WTC11 (cell line): Measurements from ENCODE around the gene CNST. TPM values are rescaled to one million over a fixed set of nuclear protein-coding genes. Genes with fewer than 3 reads are reported as not detected.

Experiments
- ATAC-seq: fragments of 200-7000 bp; cut with Tn5 transposase; 2 replicates; pipeline ENCODE4 v1.10.0; 2021; ENCODE audit warnings: mild to moderate bottlenecking, moderate library complexity
- CTCF ChIA-PET: fragments of 300-600 bp; sonication (Branson Sonifier 250); formaldehyde crosslinking; loops from one replicate; lab custom pipeline; 2021; ENCODE audit warnings: antibody characterized with exemption; lab: Charles Lee
- POLR2A ChIA-PET: fragments of 350-600 bp; sonication (Branson Sonifier 250); formaldehyde crosslinking; loops from one replicate; lab custom pipeline; 2021; ENCODE audit warnings: antibody characterized with exemption; lab: Charles Lee
- DNase-seq: peaks from one replicate; pipeline ENCODE4 v3.0.0; 2021; ENCODE audit warnings: low spot score
- H3K27ac Mint-ChIP-seq: 2 replicates; pipeline ENCODE4 v1.8.0; 2021; ENCODE audit warnings: mixed read lengths
- H3K27me3 Mint-ChIP-seq: 2 replicates; pipeline ENCODE4 v1.8.0; 2021; ENCODE audit warnings: low read depth, mild to moderate bottlenecking, moderate library complexity, mixed read lengths
- H3K36me3 Mint-ChIP-seq: 2 replicates; pipeline ENCODE4 v1.8.0; 2021; ENCODE audit warnings: mixed read lengths
- H3K4me1 Mint-ChIP-seq: 2 replicates; pipeline ENCODE4 v1.8.0; 2022; ENCODE audit warnings: mixed read lengths
- H3K4me3 Mint-ChIP-seq: 2 replicates; pipeline ENCODE4 v1.8.0; 2021; ENCODE audit warnings: mild to moderate bottlenecking, moderate library complexity, mixed read lengths
- H3K9me3 Mint-ChIP-seq: 2 replicates; pipeline ENCODE4 v1.8.0; 2021; ENCODE audit warnings: mixed read lengths
- CBFB ChIP-seq: sonication (generic); formaldehyde crosslinking; IDR thresholded peaks from 2 replicates; pipeline ENCODE4 v1.8.1; 2022; ENCODE audit warnings: mild to moderate bottlenecking, low read depth, missing genetic modification reagents
- JAZF1 ChIP-seq: fragments of 250-450 bp; sonication (Bioruptor Pico); IDR thresholded peaks from 2 replicates; pipeline ENCODE4 v1.9.0; 2021; ENCODE audit warnings: moderate library complexity, mild to moderate bottlenecking, inconsistent platforms
- NFE2L1 ChIP-seq: sonication (generic); formaldehyde crosslinking; IDR thresholded peaks from 2 replicates; pipeline ENCODE4 v1.8.1; 2023; ENCODE audit warnings: missing genetic modification reagents
- SMAD3 ChIP-seq: sonication (generic); formaldehyde crosslinking; IDR thresholded peaks from 2 replicates; pipeline ENCODE4 v1.8.0; 2022; ENCODE audit warnings: missing genetic modification reagents, mild to moderate bottlenecking, borderline replicate concordance
- ZNF263 ChIP-seq: sonication (generic); formaldehyde crosslinking; IDR thresholded peaks from 2 replicates; pipeline ENCODE4 v1.8.1; 2022; ENCODE audit warnings: low read depth, mild to moderate bottlenecking, moderate library complexity, missing genetic modification reagents
- total RNA-seq: library from RNA; stranded (reverse); gene quantifications from 3 replicates; pipeline ENCODE4 v1.2.3, GENCODE V29; 2021
- TF ChIP-seq, protein P1 (sequence below): sonication (generic); formaldehyde crosslinking; IDR thresholded peaks from 2 replicates; pipeline ENCODE4 v1.8.1; 2023; ENCODE audit warnings: mild to moderate bottlenecking, missing genetic modification reagents
- TF ChIP-seq, protein P2 (sequence below): sonication (generic); formaldehyde crosslinking; IDR thresholded peaks from 2 replicates; pipeline ENCODE4 v1.8.0; 2022; ENCODE audit warnings: mild to moderate bottlenecking, missing genetic modification reagents
- TF ChIP-seq, protein P3 (sequence below): sonication (generic); formaldehyde crosslinking; IDR thresholded peaks from 2 replicates; pipeline ENCODE4 v1.8.1; 2023; ENCODE audit warnings: mild to moderate bottlenecking, missing genetic modification reagents, moderate library complexity
- TF ChIP-seq, protein P4 (sequence below): fragments of 250-450 bp; sonication (Bioruptor Pico); IDR thresholded peaks from 2 replicates; pipeline ENCODE4 v1.9.0; 2021; ENCODE audit warnings: mild to moderate bottlenecking
- TF ChIP-seq, protein P5 (sequence below): sonication (generic); formaldehyde crosslinking; IDR thresholded peaks from 2 replicates; pipeline ENCODE4 v1.8.0; 2023; ENCODE audit warnings: missing genetic modification reagents, mild to moderate bottlenecking, borderline replicate concordance
- TF ChIP-seq, protein P6 (sequence below): fragments of 250-450 bp; sonication (Bioruptor Pico); IDR thresholded peaks from 2 replicates; pipeline ENCODE4 v1.9.0; 2021; ENCODE audit warnings: moderate library complexity, mild to moderate bottlenecking, inconsistent platforms, borderline replicate concordance
- TF ChIP-seq, protein P7 (sequence below): sonication (generic); formaldehyde crosslinking; IDR thresholded peaks from 2 replicates; pipeline ENCODE4 v1.8.1; 2022; ENCODE audit warnings: missing genetic modification reagents, borderline replicate concordance

The CNST gene
- total RNA-seq, 1 experiment from 2014 or later: 18.4 TPM

DNA sequence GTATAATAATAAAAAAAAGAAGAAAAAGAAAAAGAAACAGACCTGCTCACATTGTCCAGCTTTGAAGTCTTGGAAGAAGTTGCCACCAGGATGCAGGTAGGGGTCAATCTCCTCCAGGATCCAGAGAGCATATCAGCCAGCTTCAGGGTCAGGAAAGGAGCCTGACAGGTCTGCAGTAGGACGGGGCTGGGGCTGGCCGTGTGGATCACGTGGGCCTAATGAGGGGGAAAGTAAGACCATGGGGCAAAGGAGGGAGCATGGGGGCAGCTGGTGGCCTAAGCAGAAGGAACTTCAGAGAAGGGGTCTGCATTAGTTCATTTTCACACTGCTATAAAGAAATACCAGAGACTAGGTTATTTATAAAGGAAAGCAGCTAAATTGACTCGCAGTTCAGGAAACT is 39.9 kb upstream of the CNST start:
- no peak overlapping the region for H3K27ac Mint-ChIP-seq
- H3K4me3 Mint-ChIP-seq: no peak overlapping the region
- TF ChIP-seq, protein P1, sequence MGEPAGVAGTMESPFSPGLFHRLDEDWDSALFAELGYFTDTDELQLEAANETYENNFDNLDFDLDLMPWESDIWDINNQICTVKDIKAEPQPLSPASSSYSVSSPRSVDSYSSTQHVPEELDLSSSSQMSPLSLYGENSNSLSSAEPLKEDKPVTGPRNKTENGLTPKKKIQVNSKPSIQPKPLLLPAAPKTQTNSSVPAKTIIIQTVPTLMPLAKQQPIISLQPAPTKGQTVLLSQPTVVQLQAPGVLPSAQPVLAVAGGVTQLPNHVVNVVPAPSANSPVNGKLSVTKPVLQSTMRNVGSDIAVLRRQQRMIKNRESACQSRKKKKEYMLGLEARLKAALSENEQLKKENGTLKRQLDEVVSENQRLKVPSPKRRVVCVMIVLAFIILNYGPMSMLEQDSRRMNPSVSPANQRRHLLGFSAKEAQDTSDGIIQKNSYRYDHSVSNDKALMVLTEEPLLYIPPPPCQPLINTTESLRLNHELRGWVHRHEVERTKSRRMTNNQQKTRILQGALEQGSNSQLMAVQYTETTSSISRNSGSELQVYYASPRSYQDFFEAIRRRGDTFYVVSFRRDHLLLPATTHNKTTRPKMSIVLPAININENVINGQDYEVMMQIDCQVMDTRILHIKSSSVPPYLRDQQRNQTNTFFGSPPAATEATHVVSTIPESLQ: no peak
- TF ChIP-seq ZNF263 (CRISPR knock-in tag) (no peak), JAZF1 (CRISPR knock-in tag) (no peak), CBFB (CRISPR knock-in tag) (no peak), SMAD3 (CRISPR knock-in tag) (no peak), NFE2L1 (no peak)
- TF ChIP-seq, protein P2, sequence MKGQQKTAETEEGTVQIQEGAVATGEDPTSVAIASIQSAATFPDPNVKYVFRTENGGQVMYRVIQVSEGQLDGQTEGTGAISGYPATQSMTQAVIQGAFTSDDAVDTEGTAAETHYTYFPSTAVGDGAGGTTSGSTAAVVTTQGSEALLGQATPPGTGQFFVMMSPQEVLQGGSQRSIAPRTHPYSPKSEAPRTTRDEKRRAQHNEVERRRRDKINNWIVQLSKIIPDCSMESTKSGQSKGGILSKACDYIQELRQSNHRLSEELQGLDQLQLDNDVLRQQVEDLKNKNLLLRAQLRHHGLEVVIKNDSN (CRISPR knock-in tag): no peak
- TF ChIP-seq, protein P3, sequence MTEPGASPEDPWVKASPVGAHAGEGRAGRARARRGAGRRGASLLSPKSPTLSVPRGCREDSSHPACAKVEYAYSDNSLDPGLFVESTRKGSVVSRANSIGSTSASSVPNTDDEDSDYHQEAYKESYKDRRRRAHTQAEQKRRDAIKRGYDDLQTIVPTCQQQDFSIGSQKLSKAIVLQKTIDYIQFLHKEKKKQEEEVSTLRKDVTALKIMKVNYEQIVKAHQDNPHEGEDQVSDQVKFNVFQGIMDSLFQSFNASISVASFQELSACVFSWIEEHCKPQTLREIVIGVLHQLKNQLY: no peak
- TF ChIP-seq, protein P4, sequence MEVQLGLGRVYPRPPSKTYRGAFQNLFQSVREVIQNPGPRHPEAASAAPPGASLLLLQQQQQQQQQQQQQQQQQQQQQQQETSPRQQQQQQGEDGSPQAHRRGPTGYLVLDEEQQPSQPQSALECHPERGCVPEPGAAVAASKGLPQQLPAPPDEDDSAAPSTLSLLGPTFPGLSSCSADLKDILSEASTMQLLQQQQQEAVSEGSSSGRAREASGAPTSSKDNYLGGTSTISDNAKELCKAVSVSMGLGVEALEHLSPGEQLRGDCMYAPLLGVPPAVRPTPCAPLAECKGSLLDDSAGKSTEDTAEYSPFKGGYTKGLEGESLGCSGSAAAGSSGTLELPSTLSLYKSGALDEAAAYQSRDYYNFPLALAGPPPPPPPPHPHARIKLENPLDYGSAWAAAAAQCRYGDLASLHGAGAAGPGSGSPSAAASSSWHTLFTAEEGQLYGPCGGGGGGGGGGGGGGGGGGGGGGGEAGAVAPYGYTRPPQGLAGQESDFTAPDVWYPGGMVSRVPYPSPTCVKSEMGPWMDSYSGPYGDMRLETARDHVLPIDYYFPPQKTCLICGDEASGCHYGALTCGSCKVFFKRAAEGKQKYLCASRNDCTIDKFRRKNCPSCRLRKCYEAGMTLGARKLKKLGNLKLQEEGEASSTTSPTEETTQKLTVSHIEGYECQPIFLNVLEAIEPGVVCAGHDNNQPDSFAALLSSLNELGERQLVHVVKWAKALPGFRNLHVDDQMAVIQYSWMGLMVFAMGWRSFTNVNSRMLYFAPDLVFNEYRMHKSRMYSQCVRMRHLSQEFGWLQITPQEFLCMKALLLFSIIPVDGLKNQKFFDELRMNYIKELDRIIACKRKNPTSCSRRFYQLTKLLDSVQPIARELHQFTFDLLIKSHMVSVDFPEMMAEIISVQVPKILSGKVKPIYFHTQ (CRISPR knock-in tag): no peak
- TF ChIP-seq, protein P5, sequence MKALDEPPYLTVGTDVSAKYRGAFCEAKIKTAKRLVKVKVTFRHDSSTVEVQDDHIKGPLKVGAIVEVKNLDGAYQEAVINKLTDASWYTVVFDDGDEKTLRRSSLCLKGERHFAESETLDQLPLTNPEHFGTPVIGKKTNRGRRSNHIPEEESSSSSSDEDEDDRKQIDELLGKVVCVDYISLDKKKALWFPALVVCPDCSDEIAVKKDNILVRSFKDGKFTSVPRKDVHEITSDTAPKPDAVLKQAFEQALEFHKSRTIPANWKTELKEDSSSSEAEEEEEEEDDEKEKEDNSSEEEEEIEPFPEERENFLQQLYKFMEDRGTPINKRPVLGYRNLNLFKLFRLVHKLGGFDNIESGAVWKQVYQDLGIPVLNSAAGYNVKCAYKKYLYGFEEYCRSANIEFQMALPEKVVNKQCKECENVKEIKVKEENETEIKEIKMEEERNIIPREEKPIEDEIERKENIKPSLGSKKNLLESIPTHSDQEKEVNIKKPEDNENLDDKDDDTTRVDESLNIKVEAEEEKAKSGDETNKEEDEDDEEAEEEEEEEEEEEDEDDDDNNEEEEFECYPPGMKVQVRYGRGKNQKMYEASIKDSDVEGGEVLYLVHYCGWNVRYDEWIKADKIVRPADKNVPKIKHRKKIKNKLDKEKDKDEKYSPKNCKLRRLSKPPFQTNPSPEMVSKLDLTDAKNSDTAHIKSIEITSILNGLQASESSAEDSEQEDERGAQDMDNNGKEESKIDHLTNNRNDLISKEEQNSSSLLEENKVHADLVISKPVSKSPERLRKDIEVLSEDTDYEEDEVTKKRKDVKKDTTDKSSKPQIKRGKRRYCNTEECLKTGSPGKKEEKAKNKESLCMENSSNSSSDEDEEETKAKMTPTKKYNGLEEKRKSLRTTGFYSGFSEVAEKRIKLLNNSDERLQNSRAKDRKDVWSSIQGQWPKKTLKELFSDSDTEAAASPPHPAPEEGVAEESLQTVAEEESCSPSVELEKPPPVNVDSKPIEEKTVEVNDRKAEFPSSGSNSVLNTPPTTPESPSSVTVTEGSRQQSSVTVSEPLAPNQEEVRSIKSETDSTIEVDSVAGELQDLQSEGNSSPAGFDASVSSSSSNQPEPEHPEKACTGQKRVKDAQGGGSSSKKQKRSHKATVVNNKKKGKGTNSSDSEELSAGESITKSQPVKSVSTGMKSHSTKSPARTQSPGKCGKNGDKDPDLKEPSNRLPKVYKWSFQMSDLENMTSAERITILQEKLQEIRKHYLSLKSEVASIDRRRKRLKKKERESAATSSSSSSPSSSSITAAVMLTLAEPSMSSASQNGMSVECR (CRISPR knock-in tag): no peak
- TF ChIP-seq, protein P6, sequence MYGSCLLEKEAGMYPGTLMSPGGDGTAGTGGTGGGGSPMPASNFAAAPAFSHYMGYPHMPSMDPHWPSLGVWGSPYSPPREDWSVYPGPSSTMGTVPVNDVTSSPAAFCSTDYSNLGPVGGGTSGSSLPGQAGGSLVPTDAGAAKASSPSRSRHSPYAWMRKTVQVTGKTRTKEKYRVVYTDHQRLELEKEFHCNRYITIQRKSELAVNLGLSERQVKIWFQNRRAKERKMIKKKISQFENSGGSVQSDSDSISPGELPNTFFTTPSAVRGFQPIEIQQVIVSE (CRISPR knock-in tag): no peak
- TF ChIP-seq, protein P7, sequence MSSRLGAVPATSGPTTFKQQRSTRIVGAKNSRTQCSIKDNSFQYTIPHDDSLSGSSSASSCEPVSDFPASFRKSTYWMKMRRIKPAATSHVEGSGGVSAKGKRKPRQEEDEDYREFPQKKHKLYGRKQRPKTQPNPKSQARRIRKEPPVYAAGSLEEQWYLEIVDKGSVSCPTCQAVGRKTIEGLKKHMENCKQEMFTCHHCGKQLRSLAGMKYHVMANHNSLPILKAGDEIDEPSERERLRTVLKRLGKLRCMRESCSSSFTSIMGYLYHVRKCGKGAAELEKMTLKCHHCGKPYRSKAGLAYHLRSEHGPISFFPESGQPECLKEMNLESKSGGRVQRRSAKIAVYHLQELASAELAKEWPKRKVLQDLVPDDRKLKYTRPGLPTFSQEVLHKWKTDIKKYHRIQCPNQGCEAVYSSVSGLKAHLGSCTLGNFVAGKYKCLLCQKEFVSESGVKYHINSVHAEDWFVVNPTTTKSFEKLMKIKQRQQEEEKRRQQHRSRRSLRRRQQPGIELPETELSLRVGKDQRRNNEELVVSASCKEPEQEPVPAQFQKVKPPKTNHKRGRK (CRISPR knock-in tag): no peak
- ATAC-seq (no peak), DNase-seq (no peak)
- H3K27me3 Mint-ChIP-seq: peaks cover 7% of the 10 kb centered on the region; the same call in 1 of the 2 replicates
- ChIA-PET POLR2A (no interaction called here), CTCF (interaction anchor here (0.6 kb wide), 1 partner anchor 220 kb away, joined by 3 read pairs; no protein-coding TSS in a partner anchor)
- H3K9me3 Mint-ChIP-seq: peaks cover 29% of the 10 kb centered on the region
- H3K4me1 Mint-ChIP-seq: no peaks in the 10 kb centered on the region
- peaks cover 15% of the 10 kb centered on the region for H3K36me3 Mint-ChIP-seq
